Kidney capillary endothelial cell (primary cell): Measurements from ENCODE around the gene RECK.
"Not testable (repeated sequence)": the region's sequence is repeated elsewhere in the genome, so short reads cannot be mapped to it uniquely, and the experiment has no call there.

Experiments
- DNase-seq: peaks from one replicate; pipeline ENCODE4 v3.0.0-alpha.2; 2018; ENCODE audit warnings: low spot score

The RECK gene

DNA sequence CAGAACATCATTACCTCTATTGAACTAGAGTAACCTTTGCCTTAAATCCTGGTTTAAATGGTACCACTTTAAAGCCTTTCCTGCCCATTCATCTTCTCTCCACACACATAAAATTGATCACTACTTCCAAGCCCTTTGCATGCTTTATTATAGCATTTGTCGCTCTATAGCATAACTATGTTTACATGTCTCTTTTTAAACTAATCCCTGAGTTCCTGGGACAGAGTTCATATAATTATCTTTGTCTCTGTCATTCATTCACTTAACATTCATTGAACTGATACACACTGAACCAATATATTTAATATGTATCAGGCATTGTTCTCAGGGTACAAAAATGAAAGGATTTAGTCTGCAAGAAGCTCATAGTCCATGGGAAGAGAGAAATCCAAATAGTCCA, 37.3 kb downstream of the RECK start:
- no peak for DNase-seq

DNA sequence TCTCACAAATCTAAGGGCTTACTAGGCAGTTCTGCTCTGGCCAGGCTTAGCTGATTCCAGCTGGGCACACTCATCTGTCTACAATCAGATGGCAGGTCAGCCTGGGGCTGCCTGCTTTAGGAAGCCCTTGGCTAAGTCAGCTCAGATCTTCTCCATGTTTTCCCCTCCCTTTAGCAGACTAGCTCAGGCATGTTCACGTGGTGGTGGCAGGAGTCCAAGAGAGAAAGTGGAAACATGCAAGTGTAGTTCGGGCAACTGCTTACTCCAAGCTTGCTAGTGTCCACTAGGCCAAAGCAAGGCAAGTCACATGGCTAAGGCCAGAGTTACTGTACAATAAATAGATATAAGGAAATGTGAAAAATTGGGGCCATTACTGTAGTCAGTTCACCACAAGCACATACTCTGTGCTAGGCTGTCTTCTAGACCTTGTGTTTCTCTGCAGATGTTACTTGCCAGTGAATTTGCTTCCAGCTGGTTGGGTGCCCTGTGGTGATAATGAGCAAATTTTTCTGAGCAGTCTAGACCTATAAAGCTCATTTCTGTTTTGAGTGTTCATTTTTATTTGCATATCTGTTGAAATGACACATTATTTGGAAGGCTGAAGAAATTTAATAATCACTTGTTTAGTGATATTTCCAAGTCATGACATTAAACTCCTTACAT, 38.3 kb downstream of the RECK start:
- DNase-seq = no peak

DNA sequence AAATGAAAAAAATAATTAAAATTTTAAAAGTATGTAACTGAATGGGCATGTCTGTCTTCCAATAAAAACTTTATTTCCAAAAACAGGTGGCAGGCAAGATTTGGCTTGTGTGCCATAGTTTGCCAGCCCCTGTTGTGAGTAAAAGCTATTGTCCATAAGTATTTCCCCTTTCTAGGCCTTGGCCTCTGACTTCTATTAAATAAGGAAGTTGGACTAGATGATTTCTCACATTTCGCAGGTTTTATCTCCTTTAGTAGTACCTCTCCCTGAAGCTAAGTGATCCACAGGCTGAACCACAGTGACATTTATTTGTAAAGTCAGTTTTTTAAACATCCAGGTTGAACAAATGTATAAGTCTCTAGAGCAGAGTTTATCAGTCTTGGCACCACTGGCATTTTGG, 41.3 kb downstream of the RECK start:
- no peak for DNase-seq

DNA sequence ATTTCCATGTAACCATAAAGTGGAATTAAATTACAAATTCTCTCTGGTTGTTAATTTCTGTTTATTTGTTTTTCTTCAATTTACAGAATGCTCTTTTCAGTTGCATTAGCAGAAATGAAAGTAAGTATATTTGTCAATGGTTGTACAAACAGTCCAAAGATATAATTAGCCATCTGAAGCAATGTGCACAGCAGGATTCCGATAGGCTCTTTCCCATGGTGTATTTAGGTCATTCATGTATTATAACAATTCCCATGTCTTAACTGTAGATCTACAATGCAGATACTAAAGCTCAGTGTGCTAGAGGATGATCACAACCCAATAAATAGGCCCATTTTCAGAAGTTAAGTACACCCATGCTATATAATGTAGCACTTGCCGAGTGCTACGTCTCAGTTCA, 43.8 kb downstream of the RECK start:
- no peak for DNase-seq

GRCh38 chr9:36082931-36083330, 46.2 kb downstream of the RECK start:
- no peak for DNase-seq

DNA sequence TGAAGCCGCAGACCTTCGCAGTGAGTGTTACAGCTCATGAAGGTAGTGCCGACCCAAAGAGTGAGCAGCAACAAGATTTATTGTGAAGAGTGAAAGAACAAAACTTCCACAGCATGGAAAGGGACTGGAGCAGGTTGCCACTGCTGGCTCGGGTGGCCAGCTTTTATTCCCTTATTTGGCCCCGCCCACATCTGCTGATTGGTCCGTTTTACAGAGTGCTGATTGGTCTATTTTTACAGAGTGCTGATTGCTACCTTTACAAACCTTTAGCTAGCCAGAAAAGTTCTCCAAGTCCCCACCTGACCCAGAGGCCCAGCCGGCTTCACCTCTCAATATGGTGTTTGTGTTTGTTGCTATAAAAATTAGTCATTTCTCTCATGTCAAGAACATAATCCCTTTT, 49.7 kb downstream of the RECK start:
- no peak for DNase-seq

- DNase-seq = not testable (repeated sequence)
These were observed 50.3 kb downstream of the RECK start for GRCh38 chr9:36087054-36087453.

- DNase-seq = no peak
These were observed 51.3 kb downstream of the RECK start for GRCh38 chr9:36088020-36088419.

DNA sequence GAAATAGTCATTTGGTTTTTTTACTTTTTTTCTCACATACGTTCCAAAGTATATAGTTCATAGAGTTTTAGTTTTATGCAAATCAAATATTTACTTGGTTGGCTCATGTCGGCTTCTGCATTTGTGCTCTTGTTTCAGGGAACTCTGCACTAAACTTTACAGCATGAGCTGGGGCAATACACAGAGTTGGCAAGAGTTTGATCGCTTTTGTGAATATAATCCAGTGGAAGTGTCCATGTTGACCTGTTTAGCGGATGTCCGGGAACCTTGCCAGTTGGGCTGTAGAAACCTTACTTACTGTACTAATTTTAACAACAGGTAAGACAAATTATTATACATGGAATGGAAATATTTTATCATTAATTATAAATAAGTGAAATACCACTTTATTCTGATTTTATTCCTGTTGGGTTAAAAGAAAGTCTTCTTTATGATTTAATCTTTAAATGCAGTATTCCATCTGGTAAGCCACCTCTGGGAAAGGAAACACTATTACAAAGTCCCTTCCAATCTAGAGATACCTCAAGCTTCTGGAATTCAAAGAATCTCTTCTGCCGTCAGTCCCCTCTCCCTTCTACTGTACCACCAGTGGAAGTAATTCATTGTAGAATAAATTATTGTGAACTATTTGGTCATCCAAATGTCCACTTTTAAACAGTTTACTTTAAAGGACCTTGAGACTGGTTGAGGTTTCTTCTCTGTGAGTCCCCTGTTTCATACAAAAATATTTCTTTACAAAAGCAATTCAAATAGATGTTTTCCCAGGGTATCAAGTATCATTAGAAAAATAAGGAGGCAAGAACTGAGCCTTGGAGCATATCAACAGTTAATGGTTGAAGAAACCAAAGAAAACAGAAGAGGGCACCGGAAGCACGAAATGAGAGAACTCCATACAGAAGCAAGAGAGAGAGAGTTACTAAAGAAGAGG, 54.6 kb downstream of the RECK start:
- peak; percentile 38 for DNase-seq

GRCh38 chr9:36092014-36092413, 55.3 kb downstream of the RECK start:
- DNase-seq = no peak

- DNase-seq = no peak
These were observed 55.9 kb downstream of the RECK start for GRCh38 chr9:36092509-36093215.

GRCh38 chr9:36093384-36093783, 56.7 kb downstream of the RECK start:
- no peak for DNase-seq

GRCh38 chr9:36099718-36100117, 63.0 kb downstream of the RECK start:
- DNase-seq = no peak

GRCh38 chr9:36100532-36100931, 63.8 kb downstream of the RECK start:
- DNase-seq = no peak

GRCh38 chr9:36101916-36102741, 65.4 kb downstream of the RECK start:
- peak; percentile 68 for DNase-seq

DNA sequence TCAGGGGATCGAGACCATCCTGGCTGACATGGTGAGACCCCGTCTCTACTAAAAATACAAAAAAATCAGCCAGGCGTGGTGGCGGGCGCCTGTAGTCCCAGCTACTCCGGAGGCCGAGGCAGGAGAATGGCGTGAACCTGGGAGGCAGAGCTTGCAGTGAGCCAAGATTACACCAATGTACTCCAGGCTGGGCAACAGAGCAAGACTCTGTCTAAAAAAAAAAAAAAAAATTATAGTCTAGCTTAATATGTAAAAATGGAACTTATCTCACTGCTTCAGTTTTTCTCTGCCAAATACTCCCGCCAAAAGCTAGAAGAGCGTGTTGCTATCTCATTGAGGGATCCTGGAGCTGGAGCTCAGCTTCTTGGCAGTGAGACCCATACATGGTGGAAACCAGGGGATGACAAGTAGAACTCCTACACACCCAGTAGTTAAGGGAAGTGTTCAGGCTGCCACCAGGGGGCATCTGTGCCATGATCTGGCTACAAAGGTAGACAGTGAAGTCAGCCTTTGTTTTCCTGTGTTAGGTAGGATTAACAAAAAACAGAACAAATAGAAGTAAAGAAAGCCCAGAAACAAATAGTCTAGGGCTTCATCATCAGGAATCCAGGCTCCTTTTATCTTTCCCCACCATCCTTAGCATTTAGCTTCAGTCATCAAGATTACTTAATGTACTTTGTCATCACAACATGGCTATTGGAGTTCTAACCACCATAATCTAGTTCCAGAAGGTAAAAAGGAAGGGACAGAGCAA, 66.2 kb downstream of the RECK start:
- DNase-seq = peak; percentile 62

- no peak for DNase-seq
These were observed 72.4 kb downstream of the RECK start for GRCh38 chr9:36109071-36109470.

DNA sequence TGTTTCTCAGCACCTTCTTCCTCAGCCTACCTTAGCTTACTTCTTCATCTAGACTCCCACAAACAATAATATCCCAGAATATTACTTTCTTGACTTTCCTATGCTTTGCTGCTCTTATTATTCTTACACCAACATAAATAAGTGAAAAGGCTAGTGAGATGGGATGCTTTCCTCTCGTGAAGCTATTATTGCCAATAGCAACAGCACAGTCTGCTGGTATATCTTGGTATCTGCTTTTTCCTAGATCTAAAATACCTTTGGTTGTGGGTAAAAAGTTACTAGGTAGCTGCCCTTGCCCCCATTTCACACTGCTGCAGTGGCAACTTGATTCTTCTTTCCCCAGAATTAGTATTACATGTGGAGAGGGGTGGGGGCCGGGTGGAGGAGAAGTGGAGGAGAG, 73.7 kb downstream of the RECK start:
- no peak for DNase-seq

DNA sequence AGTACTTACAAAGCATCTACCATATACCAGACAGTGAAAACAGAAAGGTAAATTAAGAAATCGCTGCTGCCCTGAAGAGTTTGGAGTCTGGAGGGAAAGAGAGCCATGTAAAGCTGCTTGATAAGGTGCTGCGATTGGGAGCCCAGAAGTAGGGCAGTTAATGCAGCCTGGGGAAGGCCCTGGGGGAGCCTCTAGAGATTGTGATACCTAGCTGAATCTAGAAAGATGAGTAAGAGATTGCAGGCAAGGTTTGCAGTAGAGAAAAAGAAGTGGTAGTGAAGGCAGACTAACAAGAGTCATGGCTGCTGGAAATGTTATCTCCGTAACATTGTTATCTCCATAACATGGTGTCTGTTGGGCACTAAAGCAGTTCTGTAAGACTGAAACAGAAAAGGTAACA, 75.8 kb downstream of the RECK start:
- DNase-seq = no peak

GRCh38 chr9:36113999-36114398, 77.3 kb downstream of the RECK start:
- no peak for DNase-seq

DNA sequence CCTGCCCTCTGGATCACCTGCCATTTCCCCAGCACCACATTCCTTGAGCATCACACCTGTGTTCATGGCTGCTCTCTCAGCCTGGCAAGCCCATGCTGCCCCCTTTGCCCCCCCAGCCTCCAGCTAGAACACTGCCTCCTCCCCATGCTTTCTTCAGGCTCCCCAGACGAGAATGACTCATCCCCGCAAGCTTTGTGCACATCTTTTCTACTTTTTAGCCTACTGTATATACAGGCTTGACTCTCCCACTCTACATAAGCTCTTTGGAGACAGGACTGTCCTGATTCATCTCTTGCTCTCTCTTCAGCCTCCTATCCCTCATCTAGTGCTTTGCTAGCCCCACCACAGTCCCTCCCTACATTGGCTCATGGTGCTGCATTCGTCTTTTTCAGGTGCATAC, 79.9 kb downstream of the RECK start:
- DNase-seq = no peak
